ENCODE results near the gene SDCCAG8.

Gene SDCCAG8

DNA sequence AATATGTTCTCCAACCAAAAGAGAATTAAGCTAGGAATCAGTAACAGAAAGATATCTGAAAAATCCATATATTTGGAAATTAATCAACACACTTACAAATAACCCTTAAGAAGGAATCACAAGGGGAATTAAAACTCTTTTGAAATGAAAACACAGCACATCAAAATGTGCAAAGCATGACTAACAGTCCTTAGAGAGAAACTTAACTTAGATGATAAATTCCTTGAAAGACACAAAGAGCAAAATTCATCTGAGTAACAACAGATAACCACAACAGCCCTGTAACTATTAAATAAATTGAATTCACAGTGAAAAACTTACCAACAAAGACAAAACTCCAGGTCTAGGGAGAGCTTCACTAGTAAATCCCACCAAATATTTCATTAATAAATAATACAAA lies 283.8 kb downstream of the SDCCAG8 start:
- Histone ChIP-seq H3K4me1 (ENCODE audit: control insufficient read depth, insufficient read depth, low read length) (peaks cover 29% of the 10 kb centered on the region), H3K27me3 (ENCODE audit: control insufficient read depth, insufficient read depth, low read length) (no peaks in the 10 kb centered on the region), H3K9me3 (replicated peaks; ENCODE audit: low read length) (no peaks in the 10 kb centered on the region), H3K36me3 (ENCODE audit: insufficient read depth, low read length) (peaks cover 10% of the 10 kb centered on the region), H3K9ac (ENCODE audit: low read depth, low read length) (no peak overlapping the region), H3K4me3 (ENCODE audit: low read length) (no peak overlapping the region), H3K4me2 (ENCODE audit: low read length) (no peak overlapping the region)

DNA sequence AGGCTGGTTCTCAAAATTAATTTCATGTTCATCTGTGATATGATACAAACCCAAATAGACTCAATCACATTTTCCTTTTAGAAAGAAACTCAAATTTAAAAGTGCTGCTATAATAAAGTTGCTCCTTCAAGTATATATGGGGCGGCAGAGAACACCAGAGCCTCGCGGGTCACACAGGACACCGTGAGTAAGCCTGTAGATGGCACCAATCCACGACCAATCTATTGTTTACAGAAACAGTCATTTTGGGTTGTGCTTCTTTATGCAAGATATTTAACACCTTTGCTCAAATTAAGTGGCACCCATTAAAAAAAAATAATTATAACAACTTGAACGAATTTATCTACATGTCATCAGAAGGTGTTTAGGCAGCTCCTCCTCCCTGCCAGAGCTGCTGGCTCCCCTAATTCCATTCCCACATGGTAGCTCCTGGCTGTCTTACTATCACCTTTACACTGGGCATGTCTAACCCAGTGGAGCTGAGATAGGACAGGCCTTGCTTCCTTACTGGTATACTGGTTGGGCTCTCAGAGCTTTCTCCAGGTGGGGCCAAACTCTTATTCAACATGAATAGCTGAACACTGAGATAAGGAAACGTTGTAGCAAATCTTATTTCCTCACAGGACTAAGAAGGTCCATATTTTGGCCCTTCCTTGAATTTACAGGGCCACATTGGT lies 287.0 kb downstream of the SDCCAG8 start:
- Histone ChIP-seq H3K4me1 (ENCODE audit: control insufficient read depth, insufficient read depth, low read length) (peaks cover 20% of the 10 kb centered on the region), H3K9me3 (replicated peaks; ENCODE audit: low read length) (no peaks in the 10 kb centered on the region), H3K36me3 (ENCODE audit: insufficient read depth, low read length) (peaks cover 10% of the 10 kb centered on the region), H3K27me3 (ENCODE audit: control insufficient read depth, insufficient read depth, low read length) (no peaks in the 10 kb centered on the region), H3K4me2 (ENCODE audit: low read length) (no peak overlapping the region), H3K9ac (ENCODE audit: low read depth, low read length) (no peak overlapping the region), H3K4me3 (ENCODE audit: low read length) (no peak overlapping the region)

DNA sequence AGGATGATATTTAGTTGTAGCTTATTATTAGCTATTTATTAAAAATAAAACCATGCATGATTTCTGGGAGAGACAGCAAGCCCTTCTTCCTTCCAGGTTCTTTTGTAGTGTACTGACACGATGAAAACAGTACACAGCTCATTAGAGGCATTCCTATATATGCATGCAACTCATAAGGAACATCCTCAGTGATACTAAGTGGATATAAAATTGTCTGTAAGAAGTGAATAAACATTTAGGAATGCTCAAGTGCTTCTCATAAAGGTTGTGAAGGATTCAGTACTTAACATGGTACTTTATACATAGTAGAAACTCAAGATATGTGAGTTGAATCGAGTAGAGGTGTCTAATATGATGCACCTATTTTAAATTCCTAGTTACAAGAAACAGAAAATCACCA lies 287.7 kb downstream of the SDCCAG8 start:
- no peaks in the 10 kb centered on the region for H3K27me3 ChIP-seq (ENCODE audit: control insufficient read depth, insufficient read depth, low read length)
- peaks cover 10% of the 10 kb centered on the region for H3K36me3 ChIP-seq (ENCODE audit: insufficient read depth, low read length)
- no peak overlapping the region for H3K4me2 ChIP-seq (ENCODE audit: low read length)
- peaks cover 26% of the 10 kb centered on the region for H3K4me1 ChIP-seq (ENCODE audit: control insufficient read depth, insufficient read depth, low read length)
- H3K9ac ChIP-seq (ENCODE audit: low read depth, low read length): no peak overlapping the region
- H3K9me3 ChIP-seq (replicated peaks; ENCODE audit: low read length): no peaks in the 10 kb centered on the region
- H3K4me3 ChIP-seq (ENCODE audit: low read length): no peak overlapping the region

GRCh38 chr1:243546457-243546856 lies 290.6 kb downstream of the SDCCAG8 start:
- no peaks in the 10 kb centered on the region for H3K9me3 ChIP-seq (replicated peaks; ENCODE audit: low read length)
- peaks cover 40% of the 10 kb centered on the region for H3K4me1 ChIP-seq (ENCODE audit: control insufficient read depth, insufficient read depth, low read length)
- H3K4me3 ChIP-seq (ENCODE audit: low read length): no peak overlapping the region
- no peak overlapping the region for H3K4me2 ChIP-seq (ENCODE audit: low read length)
- H3K36me3 ChIP-seq (ENCODE audit: insufficient read depth, low read length): peaks cover 6% of the 10 kb centered on the region
- no peak overlapping the region for H3K9ac ChIP-seq (ENCODE audit: low read depth, low read length)
- H3K27me3 ChIP-seq (ENCODE audit: control insufficient read depth, insufficient read depth, low read length): no peaks in the 10 kb centered on the region

DNA sequence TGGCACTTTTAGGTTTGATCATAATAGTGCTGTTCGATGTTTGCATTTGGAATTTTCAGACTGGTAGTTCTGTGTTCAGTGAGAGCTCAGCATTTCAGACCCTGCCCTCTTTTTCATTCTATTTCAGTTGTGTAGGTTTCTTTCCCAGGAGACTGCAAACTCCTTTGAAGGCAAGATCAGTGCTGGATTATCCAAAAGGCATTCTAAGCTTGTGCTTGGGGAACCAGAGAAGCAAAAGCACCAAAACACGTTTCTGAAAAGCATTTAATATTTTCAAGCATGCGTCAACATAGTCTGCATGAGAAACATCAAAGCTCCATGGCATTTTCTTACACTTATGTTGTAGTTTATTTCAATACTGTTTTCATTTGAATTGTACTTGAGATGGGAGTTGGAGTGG lies 292.1 kb downstream of the SDCCAG8 start:
- no peak overlapping the region for H3K4me3 ChIP-seq (ENCODE audit: low read length)
- peaks cover 41% of the 10 kb centered on the region for H3K4me1 ChIP-seq (ENCODE audit: control insufficient read depth, insufficient read depth, low read length)
- no peak overlapping the region for H3K4me2 ChIP-seq (ENCODE audit: low read length)
- no peak overlapping the region for H3K9ac ChIP-seq (ENCODE audit: low read depth, low read length)
- H3K36me3 ChIP-seq (ENCODE audit: insufficient read depth, low read length): peaks cover 6% of the 10 kb centered on the region
- H3K27me3 ChIP-seq (ENCODE audit: control insufficient read depth, insufficient read depth, low read length): no peaks in the 10 kb centered on the region
- no peaks in the 10 kb centered on the region for H3K9me3 ChIP-seq (replicated peaks; ENCODE audit: low read length)

GRCh38 chr1:243548516-243548915 lies 292.7 kb downstream of the SDCCAG8 start:
- Histone ChIP-seq H3K9ac (ENCODE audit: low read depth, low read length) (peak overlapping the region; percentile 29), H3K9me3 (replicated peaks; ENCODE audit: low read length) (no peaks in the 10 kb centered on the region), H3K27me3 (ENCODE audit: control insufficient read depth, insufficient read depth, low read length) (no peaks in the 10 kb centered on the region), H3K4me2 (ENCODE audit: low read length) (peak overlapping the region; percentile 30), H3K4me3 (ENCODE audit: low read length) (no peak overlapping the region), H3K4me1 (ENCODE audit: control insufficient read depth, insufficient read depth, low read length) (peaks cover 34% of the 10 kb centered on the region), H3K36me3 (ENCODE audit: insufficient read depth, low read length) (peaks cover 3% of the 10 kb centered on the region)

GRCh38 chr1:243549108-243549507 lies 293.3 kb downstream of the SDCCAG8 start:
- H3K4me3 ChIP-seq (ENCODE audit: low read length): peak overlapping the region; percentile 10
- H3K4me2 ChIP-seq (ENCODE audit: low read length): peak overlapping the region; percentile 36
- H3K4me1 ChIP-seq (ENCODE audit: control insufficient read depth, insufficient read depth, low read length): peaks cover 30% of the 10 kb centered on the region
- no peaks in the 10 kb centered on the region for H3K9me3 ChIP-seq (replicated peaks; ENCODE audit: low read length)
- peaks cover 3% of the 10 kb centered on the region for H3K36me3 ChIP-seq (ENCODE audit: insufficient read depth, low read length)
- H3K27me3 ChIP-seq (ENCODE audit: control insufficient read depth, insufficient read depth, low read length): no peaks in the 10 kb centered on the region
- H3K9ac ChIP-seq (ENCODE audit: low read depth, low read length): peak overlapping the region; percentile 65

Small RNA genes lying within 50 kb of the gene (small RNA-seq; reads per million reads assigned to genes)
- gene MIR4677: 0.42 reads per million

Measured in skeletal muscle satellite cell (primary cell).